Rectal smooth muscle tissue (tissue), 1 donor: ENCODE data around the gene SLC9A4.
"Not testable (repeated sequence)": the region's sequence is repeated elsewhere in the genome, so short reads cannot be mapped to it uniquely, and the experiment has no call there.

Source experiments
- H3K27ac ChIP-seq: one replicate; pipeline ENCODE4 v1.7.0; 2013; ENCODE audit warnings: low read depth, low read length, inconsistent platforms
- H3K27me3 ChIP-seq: one replicate; pipeline ENCODE4 v1.7.0; 2013; ENCODE audit warnings: low read length; ENCODE audit not compliant: control insufficient read depth, insufficient read depth
- H3K36me3 ChIP-seq: one replicate; pipeline ENCODE4 v1.7.0; 2013; ENCODE audit warnings: low read length; ENCODE audit not compliant: control insufficient read depth, insufficient read depth
- H3K4me1 ChIP-seq: one replicate; pipeline ENCODE4 v1.7.0; 2013; ENCODE audit warnings: low read length; ENCODE audit not compliant: control insufficient read depth, insufficient read depth
- H3K4me3 ChIP-seq: one replicate; pipeline ENCODE4 v1.7.0; 2013; ENCODE audit warnings: low read length
- H3K9ac ChIP-seq: one replicate; pipeline ENCODE4 v1.7.0; 2013; ENCODE audit warnings: low read length

The SLC9A4 gene

DNA sequence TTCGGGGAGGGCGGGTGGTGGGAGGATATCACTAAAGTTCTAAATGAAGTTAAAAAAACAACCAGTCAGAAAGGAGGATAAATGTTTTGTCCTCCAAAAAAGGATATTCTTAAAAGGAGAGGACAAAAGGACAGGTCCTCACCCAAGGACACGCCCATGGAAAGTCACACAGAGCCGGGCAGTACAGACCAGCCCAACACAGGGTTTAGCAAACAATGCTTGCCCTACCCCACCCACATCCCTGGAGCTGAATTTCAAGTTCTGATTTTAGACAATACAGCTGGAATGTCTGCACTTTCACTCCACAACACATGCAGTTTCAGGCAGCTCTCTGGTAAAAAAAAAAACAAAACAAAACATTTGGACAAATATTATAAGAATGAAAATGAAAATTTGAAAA is 67.9 kb downstream of the SLC9A4 start:
- no peaks in the 10 kb centered on the region for H3K4me1 ChIP-seq
- no peak overlapping the region for H3K27ac ChIP-seq
- no peak overlapping the region for H3K9ac ChIP-seq
- H3K36me3 ChIP-seq, result no peaks in the 10 kb centered on the region
- no peak overlapping the region for H3K4me3 ChIP-seq
- H3K27me3 ChIP-seq, result no peaks in the 10 kb centered on the region

DNA sequence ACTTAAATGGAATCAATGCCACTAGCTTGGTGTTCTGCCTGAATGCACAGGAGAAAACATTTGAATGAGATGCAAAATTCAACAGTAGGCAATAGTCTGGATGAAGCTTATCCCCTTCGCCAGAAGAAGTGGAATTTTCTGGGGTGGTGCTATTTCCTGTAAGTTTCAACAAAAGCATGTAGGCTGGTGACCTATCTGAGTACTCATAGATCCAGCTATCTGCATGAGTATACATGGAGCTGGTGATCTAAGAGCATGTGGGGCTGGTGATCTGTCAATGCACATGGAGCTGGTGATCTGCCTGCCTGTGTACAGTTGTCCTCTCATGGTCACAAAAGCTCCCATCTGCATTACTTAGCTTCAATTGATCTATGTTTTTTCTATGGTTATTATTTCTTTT is 71.2 kb downstream of the SLC9A4 start:
- H3K4me3 ChIP-seq, result no peak overlapping the region
- no peak overlapping the region for H3K27ac ChIP-seq
- H3K4me1 ChIP-seq, result no peaks in the 10 kb centered on the region
- no peak overlapping the region for H3K9ac ChIP-seq
- no peaks in the 10 kb centered on the region for H3K36me3 ChIP-seq
- no peaks in the 10 kb centered on the region for H3K27me3 ChIP-seq

DNA sequence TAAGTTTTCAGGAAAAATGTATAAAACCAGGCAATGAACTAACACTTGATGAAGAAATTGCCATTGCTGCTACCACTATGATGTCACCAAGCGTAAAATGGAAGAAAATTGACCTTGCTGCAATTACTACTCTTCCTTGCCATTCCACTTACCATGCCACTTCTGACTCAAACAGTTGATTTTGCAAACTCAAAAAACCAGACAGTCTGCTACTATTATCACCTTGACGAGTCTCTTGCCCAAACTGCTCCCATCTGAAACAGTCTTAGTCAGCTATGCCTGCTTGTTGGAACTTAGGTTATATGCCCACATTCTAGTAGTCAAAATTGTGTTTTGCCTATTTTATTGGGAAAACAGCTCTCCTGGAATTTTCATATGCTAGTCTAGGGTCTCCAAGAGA is 74.4 kb downstream of the SLC9A4 start:
- Histone ChIP-seq H3K27me3 (no peaks in the 10 kb centered on the region), H3K4me3 (no peak overlapping the region), H3K9ac (no peak overlapping the region), H3K4me1 (no peaks in the 10 kb centered on the region), H3K36me3 (no peaks in the 10 kb centered on the region), H3K27ac (no peak overlapping the region)

DNA sequence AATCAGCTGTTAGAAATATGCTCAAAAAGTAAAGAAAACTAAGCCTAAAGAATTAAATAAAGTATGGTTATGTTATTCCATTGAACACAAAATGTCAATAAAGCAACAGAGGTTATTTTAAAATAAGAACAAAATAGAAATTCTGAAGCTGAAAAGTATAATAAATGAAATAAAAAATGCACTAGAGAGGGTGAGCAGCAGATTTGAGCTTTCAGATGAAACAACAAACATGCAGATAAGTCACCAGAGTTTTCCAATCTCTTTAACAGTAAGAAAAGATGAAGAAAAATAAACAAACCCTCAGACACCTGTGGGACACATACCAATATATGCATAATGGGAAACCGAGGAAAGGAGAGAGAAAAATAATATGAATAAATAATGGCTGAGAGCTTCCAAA is 76.0 kb downstream of the SLC9A4 start:
- H3K4me3 ChIP-seq, result no peak overlapping the region
- H3K27ac ChIP-seq, result no peak overlapping the region
- H3K4me1 ChIP-seq, result no peaks in the 10 kb centered on the region
- no peaks in the 10 kb centered on the region for H3K27me3 ChIP-seq
- H3K36me3 ChIP-seq, result no peaks in the 10 kb centered on the region
- no peak overlapping the region for H3K9ac ChIP-seq

DNA sequence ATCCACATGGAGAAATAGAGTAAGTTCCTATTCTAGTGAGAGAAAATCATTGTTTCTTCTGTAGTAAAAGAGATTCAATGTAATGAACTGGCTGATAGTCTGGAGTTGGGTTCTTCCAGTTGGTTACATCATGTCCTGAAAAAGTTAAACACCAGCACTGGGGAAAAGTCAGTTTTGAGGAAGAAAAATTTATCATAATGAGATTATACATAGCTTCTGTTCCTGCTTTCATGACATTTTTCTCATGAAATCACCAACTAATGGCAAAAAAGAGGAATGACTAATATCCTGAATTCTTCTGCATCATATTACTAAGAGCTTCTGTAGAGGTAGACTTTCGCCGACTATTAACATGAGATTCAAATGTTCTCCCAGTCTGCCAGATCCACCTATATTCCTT is 77.1 kb downstream of the SLC9A4 start:
- no peaks in the 10 kb centered on the region for H3K27me3 ChIP-seq
- no peak overlapping the region for H3K9ac ChIP-seq
- no peak overlapping the region for H3K4me3 ChIP-seq
- H3K4me1 ChIP-seq, result no peaks in the 10 kb centered on the region
- no peaks in the 10 kb centered on the region for H3K36me3 ChIP-seq
- no peak overlapping the region for H3K27ac ChIP-seq

DNA sequence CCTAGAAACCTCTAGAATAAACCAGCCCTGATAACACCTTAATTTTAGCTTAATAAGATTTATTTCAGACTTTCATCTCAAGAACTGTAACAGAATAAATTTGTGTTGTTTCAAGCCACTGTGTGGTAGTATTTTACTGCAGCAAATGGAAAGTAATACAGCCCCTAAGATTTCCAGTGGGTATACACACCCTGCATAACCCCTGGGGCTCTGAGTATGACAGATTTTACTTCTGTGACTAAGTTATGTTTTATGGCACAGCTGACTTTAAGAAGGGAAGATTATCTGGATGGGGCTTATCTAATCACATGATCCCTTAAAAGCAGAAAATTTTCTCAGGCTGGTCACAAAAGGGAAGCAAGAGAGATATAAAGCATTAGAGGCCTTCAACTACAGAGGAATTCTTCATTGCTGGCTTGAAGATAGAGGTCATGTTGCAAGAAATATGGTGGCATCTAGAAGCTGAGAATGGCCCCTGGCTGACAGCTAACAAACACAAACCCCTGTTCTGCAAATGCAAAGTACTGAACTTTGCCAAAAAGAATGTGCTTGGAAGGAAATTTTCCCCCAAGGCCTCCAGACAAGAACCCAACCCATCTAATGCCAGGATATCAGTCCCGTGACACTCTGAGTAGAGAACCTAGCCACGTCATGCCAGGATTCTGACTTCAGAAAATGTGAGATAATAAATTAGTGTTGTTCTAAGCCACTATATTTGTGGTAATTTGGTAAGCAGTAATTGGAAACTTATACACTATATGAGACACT is 78.5 kb downstream of the SLC9A4 start:
- no peak overlapping the region for H3K27ac ChIP-seq
- H3K4me1 ChIP-seq, result no peaks in the 10 kb centered on the region
- H3K9ac ChIP-seq, result no peak overlapping the region
- no peak overlapping the region for H3K4me3 ChIP-seq
- H3K36me3 ChIP-seq, result no peaks in the 10 kb centered on the region
- H3K27me3 ChIP-seq, result no peaks in the 10 kb centered on the region

DNA sequence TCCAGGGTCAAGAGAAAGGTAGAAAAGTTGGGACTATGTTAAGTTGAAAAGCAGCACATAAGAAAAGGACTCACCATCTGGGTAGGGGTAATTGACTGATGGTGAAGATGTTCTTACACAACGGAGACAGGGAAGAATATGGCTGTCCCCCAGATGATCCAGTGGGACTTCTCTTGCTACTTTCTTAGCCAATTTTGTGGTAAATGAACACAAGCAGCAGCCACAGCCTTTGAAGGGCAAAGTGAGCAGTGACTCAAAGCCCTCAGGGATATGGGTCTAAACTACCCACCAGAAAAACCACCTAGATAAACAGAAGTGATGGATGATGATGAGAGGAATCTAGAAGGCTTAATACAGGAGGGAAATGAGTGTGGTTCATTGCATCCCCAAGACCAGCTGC is 80.6 kb downstream of the SLC9A4 start:
- H3K27ac ChIP-seq, result no peak overlapping the region
- no peak overlapping the region for H3K9ac ChIP-seq
- no peaks in the 10 kb centered on the region for H3K27me3 ChIP-seq
- H3K4me3 ChIP-seq, result no peak overlapping the region
- no peaks in the 10 kb centered on the region for H3K36me3 ChIP-seq
- H3K4me1 ChIP-seq, result no peaks in the 10 kb centered on the region

DNA sequence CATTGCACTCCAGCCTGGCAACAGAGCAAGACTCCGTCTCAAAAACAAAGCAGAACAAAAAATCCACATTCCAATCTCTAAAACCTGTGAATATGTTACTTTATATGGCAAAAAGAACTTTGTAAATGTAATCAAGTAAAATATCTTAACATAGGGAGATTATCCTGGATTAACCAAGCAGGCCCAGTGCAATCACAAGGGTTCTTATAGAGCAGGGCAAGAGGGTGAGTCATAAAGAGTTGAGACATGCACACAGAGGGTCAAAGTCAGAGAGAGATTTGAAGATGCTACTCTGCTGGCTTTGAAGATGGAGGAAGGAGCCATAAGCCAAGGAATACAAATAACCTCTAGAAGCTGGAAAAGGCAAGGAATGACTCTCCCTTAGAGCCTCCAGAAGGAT is 85.4 kb downstream of the SLC9A4 start:
- no peak overlapping the region for H3K9ac ChIP-seq
- no peak overlapping the region for H3K4me3 ChIP-seq
- H3K4me1 ChIP-seq, result no peaks in the 10 kb centered on the region
- no peak overlapping the region for H3K27ac ChIP-seq
- no peaks in the 10 kb centered on the region for H3K27me3 ChIP-seq
- no peaks in the 10 kb centered on the region for H3K36me3 ChIP-seq

DNA sequence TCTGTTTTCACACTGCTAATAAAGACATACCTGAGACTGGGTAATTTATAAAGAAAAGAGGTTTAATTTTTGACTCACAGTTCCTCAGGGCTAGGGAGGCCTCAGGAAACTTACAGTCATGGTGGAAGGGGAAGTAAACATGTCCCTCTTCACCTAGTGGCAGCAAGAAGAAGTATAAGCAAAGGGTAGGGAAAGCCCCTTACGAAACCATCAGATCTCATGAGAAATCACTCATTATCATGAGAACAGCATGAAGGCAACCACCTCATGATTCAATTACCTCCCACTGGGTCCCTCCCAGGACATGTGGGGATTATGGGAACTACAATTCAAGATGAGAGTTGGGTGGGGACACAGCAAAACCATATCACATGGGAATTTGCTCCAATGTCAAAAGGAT is 89.5 kb downstream of the SLC9A4 start:
- H3K27ac ChIP-seq, H3K4me3 ChIP-seq, H3K4me1 ChIP-seq, H3K36me3 ChIP-seq, H3K27me3 ChIP-seq, H3K9ac ChIP-seq: not testable (repeated sequence)

DNA sequence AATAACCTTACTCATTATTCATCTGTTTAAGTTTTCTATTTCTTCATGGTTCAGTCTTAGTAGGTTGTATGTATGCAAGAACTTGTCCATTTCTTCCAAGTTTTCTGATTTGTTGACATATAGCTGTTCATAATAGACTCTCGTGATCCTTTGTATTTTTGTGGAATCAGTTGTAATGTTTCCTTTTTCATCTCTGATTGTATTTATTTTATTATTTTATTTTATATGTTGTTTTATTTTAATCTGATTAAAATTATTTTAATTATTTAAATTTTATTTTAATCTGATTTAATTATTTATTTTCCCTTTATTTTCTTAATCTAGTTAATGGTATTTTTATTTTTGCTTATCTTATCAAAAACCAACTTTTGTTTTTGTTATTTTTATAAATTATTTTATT is 102.9 kb downstream of the SLC9A4 start:
- Histone ChIP-seq H3K4me1 (no peaks in the 10 kb centered on the region), H3K27ac (no peak overlapping the region), H3K36me3 (no peaks in the 10 kb centered on the region), H3K27me3 (no peaks in the 10 kb centered on the region), H3K4me3 (no peak overlapping the region), H3K9ac (no peak overlapping the region)

DNA sequence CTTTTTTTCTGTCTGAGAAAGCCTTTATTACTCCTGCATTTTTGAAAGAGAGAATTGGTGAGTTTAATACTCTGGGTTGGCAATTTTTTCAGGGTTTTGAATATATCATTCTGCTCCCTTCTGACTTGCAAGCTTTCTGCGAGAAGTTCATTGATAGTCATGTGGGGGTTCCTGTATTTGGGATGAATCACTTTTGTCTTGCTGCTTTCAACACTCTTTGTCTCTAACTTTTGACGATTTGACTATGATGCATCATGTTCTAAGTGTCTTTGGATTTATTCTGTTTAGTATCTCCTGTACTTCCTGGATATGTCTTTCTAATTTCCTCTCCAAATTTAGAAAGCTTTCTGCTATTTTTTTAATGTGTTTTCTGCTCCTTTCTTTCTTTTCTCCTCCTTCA is 105.3 kb downstream of the SLC9A4 start:
- Histone ChIP-seq H3K4me1 (no peaks in the 10 kb centered on the region), H3K27me3 (no peaks in the 10 kb centered on the region), H3K36me3 (no peaks in the 10 kb centered on the region), H3K4me3 (no peak overlapping the region), H3K27ac (no peak overlapping the region), H3K9ac (no peak overlapping the region)

DNA sequence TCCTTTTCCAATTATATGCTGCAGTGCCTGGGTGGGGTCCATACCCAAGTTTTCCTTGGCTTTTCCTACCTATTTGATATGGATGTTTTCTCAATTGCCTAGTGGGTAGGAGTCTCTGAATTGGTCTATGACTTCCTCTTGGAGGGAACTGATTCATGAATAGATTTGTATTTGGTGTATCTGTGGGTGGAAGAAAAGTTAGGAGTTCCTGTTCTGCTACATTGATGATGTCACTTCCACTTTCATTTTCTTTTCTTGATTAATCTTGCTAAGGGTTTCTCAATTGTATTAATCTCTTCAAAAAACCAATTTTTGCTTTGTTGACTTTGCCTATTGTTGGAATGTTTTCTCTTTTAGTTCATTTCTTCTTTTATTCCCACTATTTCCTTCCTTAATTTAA is 108.9 kb downstream of the SLC9A4 start:
- H3K27me3 ChIP-seq, result no peaks in the 10 kb centered on the region
- no peaks in the 10 kb centered on the region for H3K4me1 ChIP-seq
- H3K4me3 ChIP-seq, result no peak overlapping the region
- H3K36me3 ChIP-seq, result no peaks in the 10 kb centered on the region
- H3K9ac ChIP-seq, result no peak overlapping the region
- no peak overlapping the region for H3K27ac ChIP-seq

DNA sequence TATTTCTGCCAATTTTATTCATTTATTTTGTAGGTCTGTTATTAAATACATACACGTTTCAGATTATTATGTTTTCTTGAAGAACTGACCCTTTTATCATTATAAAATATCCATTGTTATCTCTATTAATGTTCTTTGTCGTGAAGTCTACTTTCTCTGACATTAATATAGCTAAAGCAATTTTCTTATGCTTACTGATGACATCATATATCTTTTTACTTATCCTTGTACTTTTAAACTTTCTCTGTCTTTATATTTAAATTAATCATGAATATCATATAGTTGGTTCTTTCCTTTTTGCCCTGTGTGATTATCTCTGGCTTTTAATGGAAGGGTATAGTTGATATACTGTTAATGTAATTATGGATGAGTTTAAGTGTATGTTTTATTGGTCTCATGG is 109.8 kb downstream of the SLC9A4 start:
- Histone ChIP-seq H3K36me3 (no peaks in the 10 kb centered on the region), H3K4me1 (no peaks in the 10 kb centered on the region), H3K27ac (no peak overlapping the region), H3K27me3 (no peaks in the 10 kb centered on the region), H3K9ac (no peak overlapping the region), H3K4me3 (no peak overlapping the region)
